H1 (cell line): Measurements from ENCODE around the gene ODAD3. TPM values are rescaled to one million over a fixed set of nuclear protein-coding genes. Genes with fewer than 3 reads are reported as not detected.

Experiments
- CTCF ChIA-PET: fragments of 300-600 bp; sonication (Branson Sonifier 250); formaldehyde crosslinking; loops from one replicate; lab custom pipeline; 2021; ENCODE audit not compliant: partially characterized antibody; lab: Charles Lee
- POLR2A ChIA-PET: fragments of 300-600 bp; sonication (Branson Sonifier 250); formaldehyde crosslinking; loops from one replicate; lab custom pipeline; 2021; ENCODE audit warnings: inconsistent platforms; ENCODE audit not compliant: partially characterized antibody; lab: Charles Lee
- DNase-seq, 2 experiments: peaks; one replicate each; pipeline versions ENCODE4 v3.0.0 to v3.0.0-alpha.2; 2010 to 2022; ENCODE audit warnings: low spot score in 2 of 2, low read depth in 1 of 2, mixed read lengths in 1 of 2
- FAIRE-seq: peaks from 2 replicates; lab custom pipeline; 2011; peaks lifted over from hg19 to GRCh38; lab: Jason Lieb, UNC
- H2AFZ ChIP-seq: 2 replicates; pipeline ENCODE4 v1.8.1; 2012; ENCODE audit warnings: low read length, inconsistent platforms
- H2AK5ac ChIP-seq: 2 replicates; pipeline ENCODE4 v1.6.1; 2013; ENCODE audit warnings: low read depth, low read length
- H2BK120ac ChIP-seq: replicated peaks from 2 replicates; pipeline ENCODE3; 2013; ENCODE audit warnings: low read depth, low read length, inconsistent platforms
- H2BK12ac ChIP-seq: 2 replicates; pipeline ENCODE4 v1.6.1; 2013; ENCODE audit warnings: low read depth, low read length
- H2BK15ac ChIP-seq: 2 replicates; pipeline ENCODE4 v1.6.1; 2013; ENCODE audit warnings: low read length
- H2BK20ac ChIP-seq: 2 replicates; pipeline ENCODE4 v1.6.1; 2013; ENCODE audit warnings: low read length
- H2BK5ac ChIP-seq: 2 replicates; pipeline ENCODE4 v1.6.1; 2013; ENCODE audit warnings: low read depth, low read length
- H3K14ac ChIP-seq: 2 replicates; pipeline ENCODE4 v1.6.1; 2013; ENCODE audit warnings: inconsistent platforms; ENCODE audit not compliant: insufficient read length
- H3K18ac ChIP-seq: 2 replicates; pipeline ENCODE4 v1.6.1; 2013; ENCODE audit warnings: low read length; ENCODE audit errors: extremely low read depth
- H3K23ac ChIP-seq: 2 replicates; pipeline ENCODE4 v1.6.1; 2013; ENCODE audit warnings: inconsistent platforms; ENCODE audit not compliant: insufficient read length
- H3K23me2 ChIP-seq: 2 replicates; pipeline ENCODE4 v1.6.1; 2013; ENCODE audit warnings: low read depth, low read length
- H3K27ac ChIP-seq: 2 replicates; pipeline ENCODE4 v1.6.1; 2011; ENCODE audit warnings: low read depth, low read length, inconsistent platforms
- H3K27me3 ChIP-seq, 4 experiments: replicated peaks in 1 of 4; 1 replicate in 1 of 4; 2 replicates in 3 of 4; pipeline versions ENCODE4 v1.6.1 to v1.8.1; 2011 to 2013; ENCODE audit warnings: low read length in 3 of 4, mild to moderate bottlenecking in 3 of 4, inconsistent platforms in 2 of 4, mixed read lengths in 2 of 4, moderate library complexity in 1 of 4; ENCODE audit not compliant: control insufficient read depth in 3 of 4, insufficient read depth in 3 of 4; ENCODE audit errors: extremely low read depth in 1 of 4
- H3K36me3 ChIP-seq, 4 experiments: 2 replicates each; pipeline versions ENCODE4 v1.6.1 to v1.8.1; 2011 to 2013; ENCODE audit warnings: mild to moderate bottlenecking in 4 of 4, low read length in 3 of 4, moderate library complexity in 2 of 4, control low read depth in 1 of 4, inconsistent platforms in 1 of 4; ENCODE audit not compliant: insufficient read depth in 4 of 4, control insufficient read depth in 2 of 4
- H3K4ac ChIP-seq: replicated peaks from 2 replicates; pipeline ENCODE3; 2013; ENCODE audit warnings: low read length, low read depth, mixed read lengths, inconsistent platforms; ENCODE audit not compliant: insufficient read length
- H3K4me1 ChIP-seq, 4 experiments: replicated peaks in 1 of 4; 1 replicate in 1 of 4; 2 replicates in 3 of 4; pipeline versions ENCODE4 v1.6.1 to v1.8.1; 2011 to 2013; ENCODE audit warnings: low read length in 3 of 4, inconsistent platforms in 2 of 4, mixed read lengths in 1 of 4; ENCODE audit not compliant: insufficient read depth in 4 of 4, control insufficient read depth in 3 of 4
- H3K4me2 ChIP-seq, 2 experiments: 2 replicates each; pipeline versions ENCODE4 v1.6.1 to v1.8.1; 2011 to 2013; ENCODE audit warnings: low read depth in 2 of 2, low read length in 2 of 2, control low read depth in 1 of 2, inconsistent platforms in 1 of 2, mild to moderate bottlenecking in 1 of 2; ENCODE audit not compliant: insufficient read depth in 1 of 2
- H3K4me3 ChIP-seq, 4 experiments: fragments of 200-600, 300-600 bp in 1 of 4; sonication (generic), shearing (Covaris generic), sonication (Bioruptor Twin) in 1 of 4; 2 replicates each; pipeline versions ENCODE4 v1.5.1 to v1.8.1; 2011 to 2016; ENCODE audit warnings: low read length in 4 of 4, low read depth in 3 of 4, control low read depth in 2 of 4, inconsistent platforms in 2 of 4, mild to moderate bottlenecking in 2 of 4, mixed read lengths in 1 of 4, moderate library complexity in 1 of 4; ENCODE audit not compliant: insufficient read depth in 2 of 4; ENCODE audit errors: extremely low read depth in 1 of 4
- H3K56ac ChIP-seq: replicated peaks from 2 replicates; pipeline ENCODE3; 2013; ENCODE audit warnings: low read depth, mild to moderate bottlenecking, mixed read lengths, low read length, inconsistent platforms; ENCODE audit not compliant: insufficient read length
- H3K79me1 ChIP-seq: 2 replicates; pipeline ENCODE4 v1.6.1; 2013; ENCODE audit warnings: low read depth, low read length, control low read depth
- H3K79me2 ChIP-seq, 2 experiments: 2 replicates each; pipeline versions ENCODE4 v1.6.1 to v1.8.1; 2012 to 2013; ENCODE audit warnings: low read length in 2 of 2, mild to moderate bottlenecking in 2 of 2, inconsistent platforms in 1 of 2; ENCODE audit not compliant: insufficient read depth in 2 of 2, control insufficient read depth in 1 of 2
- H3K9ac ChIP-seq, 4 experiments: replicated peaks in 1 of 4; 1 replicate in 1 of 4; 2 replicates in 3 of 4; pipeline versions ENCODE4 v1.6.1 to v1.8.1; 2011 to 2013; ENCODE audit warnings: low read depth in 3 of 4, low read length in 3 of 4, control low read depth in 2 of 4, mild to moderate bottlenecking in 2 of 4, moderate library complexity in 2 of 4, inconsistent platforms in 1 of 4; ENCODE audit errors: extremely low read depth in 1 of 4
- H3K9me3 ChIP-seq, 2 experiments: 2 replicates each; pipeline versions ENCODE4 v1.6.1 to v1.8.1; 2012 to 2013; ENCODE audit warnings: mild to moderate bottlenecking in 2 of 2, moderate library complexity in 2 of 2, control low read depth in 1 of 2, inconsistent platforms in 1 of 2, low read depth in 1 of 2, low read length in 1 of 2, mixed read lengths in 1 of 2; ENCODE audit not compliant: insufficient read depth in 2 of 2
- H4K20me1 ChIP-seq, 2 experiments: replicated peaks in 1 of 2; 2 replicates each; pipeline versions ENCODE3 to v1.8.1; 2011 to 2013; ENCODE audit warnings: inconsistent platforms in 2 of 2, low read length in 2 of 2, mild to moderate bottlenecking in 1 of 2; ENCODE audit not compliant: insufficient read depth in 2 of 2, control insufficient read depth in 1 of 2
- H4K5ac ChIP-seq: 2 replicates; pipeline ENCODE4 v1.6.1; 2013; ENCODE audit warnings: low read length, low read depth, mixed read lengths, inconsistent platforms; ENCODE audit not compliant: insufficient read length
- H4K8ac ChIP-seq: 2 replicates; pipeline ENCODE4 v1.8.0; 2013; ENCODE audit warnings: mild to moderate bottlenecking, moderate library complexity, low read length, inconsistent platforms; ENCODE audit not compliant: insufficient read depth; ENCODE audit errors: extremely low read depth
- H4K91ac ChIP-seq: replicated peaks from 2 replicates; pipeline ENCODE3; 2013; ENCODE audit warnings: low read length, mixed read lengths, inconsistent platforms; ENCODE audit not compliant: insufficient read length
- JUN ChIP-seq: IDR thresholded peaks from 2 replicates; pipeline ENCODE4 v1.6.1; 2011; ENCODE audit warnings: low read depth, mild to moderate bottlenecking, improper control_type of control experiment, low read length
- SP1 ChIP-seq: IDR thresholded peaks from 2 replicates; pipeline ENCODE4 v1.6.1; 2011; ENCODE audit warnings: low read depth, low read length
- WGBS, 2 experiments: shearing (Covaris generic) in 1 of 2; methylation state at CpG; one replicate each; pipeline versions ENCODE4 v1.1.6 to v1.1.7; 2013 to 2015; ENCODE audit warnings: low lambda C conversion rate in 2 of 2, mixed read lengths in 2 of 2, inconsistent platforms in 1 of 2, low coverage in 1 of 2, missing lambda C conversion rate in 1 of 2; ENCODE audit not compliant: insufficient replicate concordance in 2 of 2, insufficient coverage in 1 of 2, insufficient read length in 1 of 2; ENCODE audit errors: extremely low coverage in 1 of 2, missing lambda C conversion rate in 1 of 2; 5-methylcytosine and 5-hydroxymethylcytosine counted together
- polyA plus RNA-seq, 7 experiments: library from polyadenylated mRNA; depleted of rRNA in 3 of 7; stranded (reverse) in 5 of 7; unstranded in 2 of 7; fragments of >200 nt in 5 of 7; fragments of 200-250 nt in 2 of 7; gene quantifications; 1 replicate in 5 of 7; 2 replicates in 1 of 7; 4 replicates in 1 of 7; pipeline versions ENCODE4 v1.2.1 to v1.2.3, GENCODE V29; 2011 to 2013; ENCODE audit warnings: missing spikeins in 2 of 7, mixed read lengths in 2 of 7
- total RNA-seq: library from RNA; stranded (reverse); fragmentation: NEBNext Ultra II Directional; extraction: Animal tissue kit (Norgen Biotek cat#: 25700); gene quantifications from 2 replicates; pipeline ENCODE4 v1.2.1, GENCODE V29; 2021

Gene ODAD3
- total and polyA plus RNA-seq, 2 of the 8 experiments (the other 6 are each of a cell fraction or from before 2014, with no cell fraction given), result 2.1 to 2.2 TPM

GRCh38 chr19:11390933-11391680, 43.8 kb downstream of the ODAD3 start:
- Histone ChIP-seq H3K27ac (no peak overlapping the region), H2BK5ac (no peak overlapping the region), H3K79me2 (no peaks in the 10 kb centered on the region), H3K9ac (no peak overlapping the region), H4K5ac (no peak overlapping the region), H3K14ac (no peak overlapping the region), H2AK5ac (no peak overlapping the region), H3K27me3 (no peaks in the 10 kb centered on the region), H3K36me3 (no peaks in the 10 kb centered on the region; a peak in 4 of 8 replicates), H2BK20ac (no peak overlapping the region), H4K20me1 (no peaks in the 10 kb centered on the region), H3K23me2 (peaks cover 2% of the 10 kb centered on the region; the same call in 1 of the 2 replicates), H4K8ac (no peak overlapping the region), H3K4me3 (no peak overlapping the region), H4K91ac (no peak overlapping the region), H2BK15ac (no peak overlapping the region), H3K79me1 (no peaks in the 10 kb centered on the region), H3K56ac (no peak overlapping the region), H3K9me3 (peaks cover 0 to 3% of the 10 kb centered on the region in 2 experiments; a peak in 2 of 4 replicates), H2BK120ac (no peak overlapping the region), H3K4me2 (no peak overlapping the region), H3K18ac (no peak overlapping the region), H3K4me1 (peaks cover 0 to 2% (median 0%) of the 10 kb centered on the region in 4 experiments; a peak in 1 of 7 replicates), H3K4ac (no peak overlapping the region), H3K23ac (no peak overlapping the region), H2BK12ac (no peak overlapping the region), H2AFZ (no peak overlapping the region)
- DNase-seq, result no peak
- ChIA-PET CTCF (interaction anchor here (0.6 to 2.6 kb wide), 8 partner anchors 9 to 187 kb away, joined by 3 to 23 read pairs (median 5); partner anchors contain the start of gene ODAD3), POLR2A (interaction anchor here (0.8 to 2.9 kb wide), 9 partner anchors 8 to 27 kb away, joined by 3 to 12 read pairs (median 5); partner anchors contain the start of gene SWSAP1)
- FAIRE-seq, result no peak
- WGBS, 2 experiments, result 89% methylated on average over 4 of the region's 4 CpGs; no CpG with 5 or more reads in 1 of the 2 experiments
- TF ChIP-seq JUN (no peak), SP1 (0 out of 2 replicates have a peak, but pooled peaks have one; percentile 51)
